ENCODE measurements around the gene IFT81. TPM values are rescaled to one million over a fixed set of nuclear protein-coding genes. Genes with fewer than 3 reads are reported as not detected.

The IFT81 gene
- total RNA-seq, 1 donor from 2014 or later = 18.7 TPM

DNA sequence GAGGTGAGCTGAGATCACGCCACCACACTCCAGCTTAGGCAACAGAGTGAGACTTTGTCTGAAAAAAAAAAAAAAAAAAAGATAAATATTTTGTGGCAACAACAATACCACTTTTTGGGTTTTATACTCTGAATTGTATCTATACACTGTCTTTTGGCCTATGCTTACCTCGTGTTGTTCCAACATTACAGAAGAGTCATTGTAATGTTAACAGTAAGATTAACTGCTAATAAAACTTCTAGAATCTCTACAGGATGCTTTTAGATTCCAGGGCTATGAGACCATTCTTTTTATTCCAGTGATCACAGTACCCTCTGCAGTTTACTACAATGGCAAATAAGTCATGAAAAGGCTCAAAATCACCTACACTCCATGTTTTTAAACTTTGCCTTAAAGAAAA, 11.6 kb downstream of the IFT81 start:
- Mint-ChIP-seq H3K9me3 (ENCODE audit: unreplicated experiment) (no peaks in the 10 kb centered on the region), H3K27me3 (ENCODE audit: unreplicated experiment) (no peaks in the 10 kb centered on the region), H3K4me3 (ENCODE audit: unreplicated experiment) (no peak overlapping the region), H3K36me3 (ENCODE audit: low read depth, unreplicated experiment) (peaks cover 6% of the 10 kb centered on the region), H3K4me1 (ENCODE audit: unreplicated experiment) (no peaks in the 10 kb centered on the region), H3K27ac (ENCODE audit: unreplicated experiment) (no peak overlapping the region)
- TF ChIP-seq, protein P1, sequence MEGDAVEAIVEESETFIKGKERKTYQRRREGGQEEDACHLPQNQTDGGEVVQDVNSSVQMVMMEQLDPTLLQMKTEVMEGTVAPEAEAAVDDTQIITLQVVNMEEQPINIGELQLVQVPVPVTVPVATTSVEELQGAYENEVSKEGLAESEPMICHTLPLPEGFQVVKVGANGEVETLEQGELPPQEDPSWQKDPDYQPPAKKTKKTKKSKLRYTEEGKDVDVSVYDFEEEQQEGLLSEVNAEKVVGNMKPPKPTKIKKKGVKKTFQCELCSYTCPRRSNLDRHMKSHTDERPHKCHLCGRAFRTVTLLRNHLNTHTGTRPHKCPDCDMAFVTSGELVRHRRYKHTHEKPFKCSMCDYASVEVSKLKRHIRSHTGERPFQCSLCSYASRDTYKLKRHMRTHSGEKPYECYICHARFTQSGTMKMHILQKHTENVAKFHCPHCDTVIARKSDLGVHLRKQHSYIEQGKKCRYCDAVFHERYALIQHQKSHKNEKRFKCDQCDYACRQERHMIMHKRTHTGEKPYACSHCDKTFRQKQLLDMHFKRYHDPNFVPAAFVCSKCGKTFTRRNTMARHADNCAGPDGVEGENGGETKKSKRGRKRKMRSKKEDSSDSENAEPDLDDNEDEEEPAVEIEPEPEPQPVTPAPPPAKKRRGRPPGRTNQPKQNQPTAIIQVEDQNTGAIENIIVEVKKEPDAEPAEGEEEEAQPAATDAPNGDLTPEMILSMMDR (IDR thresholded peaks at IDR 0.05; ENCODE audit: unreplicated experiment) = no peak
- DNase-seq (ENCODE audit: low spot score) = no peak

GRCh38 chr12:110137786-110138185, 13.6 kb downstream of the IFT81 start:
- no peak for DNase-seq (ENCODE audit: low spot score)
- no peak overlapping the region for H3K27ac Mint-ChIP-seq (ENCODE audit: unreplicated experiment)
- no peaks in the 10 kb centered on the region for H3K9me3 Mint-ChIP-seq (ENCODE audit: unreplicated experiment)
- TF ChIP-seq, protein P1 (IDR thresholded peaks at IDR 0.05; ENCODE audit: unreplicated experiment) = no peak
- peaks cover 6% of the 10 kb centered on the region for H3K36me3 Mint-ChIP-seq (ENCODE audit: low read depth, unreplicated experiment)
- H3K4me1 Mint-ChIP-seq (ENCODE audit: unreplicated experiment) = no peaks in the 10 kb centered on the region
- no peaks in the 10 kb centered on the region for H3K27me3 Mint-ChIP-seq (ENCODE audit: unreplicated experiment)
- H3K4me3 Mint-ChIP-seq (ENCODE audit: unreplicated experiment) = no peak overlapping the region

DNA sequence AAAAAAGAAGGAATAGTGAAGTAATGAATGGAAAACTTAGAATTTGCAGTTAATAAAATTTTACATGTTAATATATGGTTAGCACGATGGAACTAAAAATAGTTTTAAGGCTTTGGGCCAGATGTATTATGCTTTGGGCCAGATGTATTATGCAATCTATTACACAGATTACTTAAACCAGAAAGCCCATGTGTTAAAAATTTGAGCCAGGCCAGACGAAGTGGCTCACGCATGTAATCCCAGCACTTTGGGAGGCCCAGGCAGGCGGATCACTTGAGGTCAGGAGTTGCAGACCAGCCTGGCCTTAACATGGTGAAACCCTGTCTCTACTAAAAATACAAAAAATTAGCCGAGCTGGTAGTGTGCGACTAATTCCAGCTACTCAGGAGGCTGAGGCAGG, 17.2 kb downstream of the IFT81 start:
- DNase-seq (ENCODE audit: low spot score) = no peak
- H3K36me3 Mint-ChIP-seq (ENCODE audit: low read depth, unreplicated experiment) = peaks cover 6% of the 10 kb centered on the region
- no peaks in the 10 kb centered on the region for H3K27me3 Mint-ChIP-seq (ENCODE audit: unreplicated experiment)
- TF ChIP-seq, protein P1 (IDR thresholded peaks at IDR 0.05; ENCODE audit: unreplicated experiment) = no peak
- H3K4me1 Mint-ChIP-seq (ENCODE audit: unreplicated experiment) = no peaks in the 10 kb centered on the region
- no peaks in the 10 kb centered on the region for H3K9me3 Mint-ChIP-seq (ENCODE audit: unreplicated experiment)
- no peak overlapping the region for H3K27ac Mint-ChIP-seq (ENCODE audit: unreplicated experiment)
- H3K4me3 Mint-ChIP-seq (ENCODE audit: unreplicated experiment) = no peak overlapping the region

GRCh38 chr12:110146986-110147385, 22.8 kb downstream of the IFT81 start:
- TF ChIP-seq, protein P1 (IDR thresholded peaks at IDR 0.05; ENCODE audit: unreplicated experiment) = no peak
- Mint-ChIP-seq H3K27ac (ENCODE audit: unreplicated experiment) (no peak overlapping the region), H3K4me3 (ENCODE audit: unreplicated experiment) (no peak overlapping the region), H3K4me1 (ENCODE audit: unreplicated experiment) (no peaks in the 10 kb centered on the region), H3K36me3 (ENCODE audit: low read depth, unreplicated experiment) (peaks cover 22% of the 10 kb centered on the region), H3K9me3 (ENCODE audit: unreplicated experiment) (no peaks in the 10 kb centered on the region), H3K27me3 (ENCODE audit: unreplicated experiment) (no peaks in the 10 kb centered on the region)
- DNase-seq (ENCODE audit: low spot score) = no peak

DNA sequence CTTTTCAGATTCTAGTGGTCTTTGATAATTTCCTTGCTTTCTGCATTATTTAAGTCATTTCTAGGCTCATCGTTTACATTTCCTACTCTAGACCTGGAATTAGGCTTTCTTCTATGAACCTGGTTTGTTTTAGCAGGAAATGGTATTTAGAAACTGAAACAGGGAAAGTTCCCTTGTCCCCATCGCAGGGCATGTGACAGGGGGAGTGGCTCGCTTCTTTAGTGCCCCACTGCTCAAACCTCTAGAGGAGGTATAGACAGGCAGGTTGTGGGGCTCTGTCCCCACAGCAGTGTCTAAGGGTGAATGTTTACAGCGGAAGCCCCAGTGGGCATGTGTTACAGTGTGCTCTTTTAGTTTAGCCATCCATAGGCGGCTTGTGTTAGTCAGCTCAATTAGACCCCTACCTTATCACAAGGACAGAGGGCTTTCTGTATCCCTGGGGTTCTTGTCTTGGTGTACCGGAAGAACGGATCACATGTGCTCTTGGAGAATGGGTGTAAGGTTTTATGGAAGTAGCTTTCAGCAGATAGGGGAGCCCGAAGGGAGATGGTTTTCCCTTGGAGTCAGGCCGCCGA, 25.0 kb downstream of the IFT81 start:
- Mint-ChIP-seq H3K27ac (ENCODE audit: unreplicated experiment) (no peak overlapping the region), H3K36me3 (ENCODE audit: low read depth, unreplicated experiment) (peaks cover 28% of the 10 kb centered on the region), H3K4me1 (ENCODE audit: unreplicated experiment) (no peaks in the 10 kb centered on the region), H3K9me3 (ENCODE audit: unreplicated experiment) (no peaks in the 10 kb centered on the region), H3K27me3 (ENCODE audit: unreplicated experiment) (no peaks in the 10 kb centered on the region), H3K4me3 (ENCODE audit: unreplicated experiment) (no peak overlapping the region)
- TF ChIP-seq, protein P1 (IDR thresholded peaks at IDR 0.05; ENCODE audit: unreplicated experiment) = no peak
- DNase-seq (ENCODE audit: low spot score) = no peak
